A549 (cell line): ENCODE results near the gene KCTD18. TPM values are rescaled to one million over a fixed set of nuclear protein-coding genes. Genes with fewer than 3 reads are reported as not detected.

ENCODE experiments used
- ATAC-seq, 2 experiments: fragments of 200-7000 bp in 1 of 2; fragments of >200 bp in 1 of 2; cut with Nextera tagmentation in 1 of 2; cut with Tn5 transposase in 1 of 2; 3 replicates each; pipeline versions ENCODE4 v1.8.0 to v1.9.1; 2018 to 2020; ENCODE audit warnings: mild to moderate bottlenecking in 1 of 2, moderate library complexity in 1 of 2
- CTCF ChIA-PET: fragments of 300-600 bp; sonication (Branson Sonifier 250); formaldehyde crosslinking; extraction: SDS; loops from one replicate; lab custom pipeline; 2021; ENCODE audit warnings: antibody characterized with exemption, inconsistent platforms; lab: Yijun Ruan, JAX
- POLR2A ChIA-PET: fragments of 350-600 bp; formaldehyde crosslinking; extraction: SDS; loops from one replicate; lab custom pipeline; 2021; ENCODE audit warnings: antibody characterized with exemption, inconsistent platforms; lab: Yijun Ruan, JAX
- DNase-seq, 2 experiments: peaks; one replicate each; pipeline versions ENCODE4 v3.0.0 to v3.0.0-alpha.2; 2011 to 2016; ENCODE audit warnings: low read depth in 1 of 2, low spot score in 1 of 2
- FAIRE-seq: peaks from 2 replicates; lab custom pipeline; 2011; peaks lifted over from hg19 to GRCh38; lab: Jason Lieb, UNC
- H3K27ac ChIP-seq, 2 experiments: fragments of >200 bp; sonication (Bioruptor Twin); formaldehyde crosslinking; 3 replicates each; pipeline ENCODE4 v1.5.1; 2016 to 2017
- H3K4me1 ChIP-seq: fragments of >200 bp; sonication (Bioruptor Twin); formaldehyde crosslinking; 3 replicates; pipeline ENCODE4 v1.6.1; 2016
- H3K4me2 ChIP-seq: fragments of >200 bp; sonication (Bioruptor Twin); formaldehyde crosslinking; 3 replicates; pipeline ENCODE4 v1.6.1; 2016
- H3K4me3 ChIP-seq: fragments of >200 bp; sonication (Bioruptor Twin); formaldehyde crosslinking; 3 replicates; pipeline ENCODE4 v1.5.1; 2016
- H3K9me3 ChIP-seq: fragments of >200 bp; sonication (Bioruptor Twin); formaldehyde crosslinking; 3 replicates; pipeline ENCODE4 v1.6.1; 2016
- CBX2 ChIP-seq: fragments of 200-600 bp; sonication (generic); IDR thresholded peaks from 2 replicates; pipeline ENCODE4 v1.6.1; 2016; ENCODE audit warnings: low read depth, mild to moderate bottlenecking, borderline replicate concordance
- CHD4 ChIP-seq: fragments of 200-600 bp; sonication (generic); IDR thresholded peaks from 2 replicates; pipeline ENCODE4 v1.6.1; 2016; ENCODE audit warnings: antibody characterized with exemption, mild to moderate bottlenecking, borderline replicate concordance
- HOXA7 ChIP-seq: fragments of 250-450 bp; sonication (Bioruptor Pico); IDR thresholded peaks from 2 replicates; pipeline ENCODE4 v1.5.0; 2020; ENCODE audit warnings: mild to moderate bottlenecking, moderate library complexity
- HOXB13 ChIP-seq: fragments of 250-450 bp; sonication (Bioruptor Pico); IDR thresholded peaks from 2 replicates; pipeline ENCODE4 v1.5.0; 2020; ENCODE audit warnings: low read depth, mild to moderate bottlenecking, moderate library complexity
- KDM1A ChIP-seq: fragments of 200-600 bp; sonication (generic); IDR thresholded peaks from 2 replicates; pipeline ENCODE4 v1.6.1; 2016; ENCODE audit warnings: low read depth, mild to moderate bottlenecking
- MAFK ChIP-seq: fragments of 450-650 bp; IDR thresholded peaks from 2 replicates; pipeline ENCODE4 v1.6.1; 2014; ENCODE audit not compliant: partially characterized antibody
- MYC ChIP-seq: IDR thresholded peaks from 2 replicates; pipeline ENCODE4 v1.6.1; 2012; ENCODE audit warnings: mild to moderate bottlenecking, inconsistent platforms, low read length, improper control_type of control experiment, borderline replicate concordance
- PHF8 ChIP-seq: fragments of 200-600 bp; sonication (generic); IDR thresholded peaks from 2 replicates; pipeline ENCODE4 v1.6.1; 2016; ENCODE audit warnings: low read depth, mild to moderate bottlenecking, antibody characterized with exemption, moderate library complexity, borderline replicate concordance
- POLR2AphosphoS2 ChIP-seq: conservative IDR thresholded peaks from 2 replicates; pipeline ENCODE4 v1.6.1; 2012; ENCODE audit warnings: low read length, improper control_type of control experiment, inconsistent platforms
- RAD21 ChIP-seq, 2 experiments: fragments of >200 bp in 1 of 2; sonication (Bioruptor Twin) in 1 of 2; formaldehyde crosslinking in 1 of 2; IDR thresholded peaks in 1 of 2; conservative IDR thresholded peaks in 1 of 2; 2 replicates in 1 of 2; 3 replicates in 1 of 2; pipeline ENCODE4 v1.6.1; 2012 to 2018; ENCODE audit warnings: inconsistent platforms in 1 of 2
- RARB ChIP-seq: fragments of 250-450 bp; sonication (Bioruptor Pico); IDR thresholded peaks from 2 replicates; pipeline ENCODE4 v1.8.0; 2021; ENCODE audit warnings: mild to moderate bottlenecking, moderate library complexity
- SMC3 ChIP-seq: fragments of >200 bp; sonication (Bioruptor Twin); formaldehyde crosslinking; IDR thresholded peaks from 3 replicates; pipeline ENCODE4 v1.6.1; 2018; ENCODE audit warnings: inconsistent platforms
- SREBF2 ChIP-seq: fragments of 450-650 bp; IDR thresholded peaks from 2 replicates; pipeline ENCODE4 v1.6.1; 2014; ENCODE audit warnings: mild to moderate bottlenecking, moderate library complexity
- TFCP2L1 ChIP-seq: fragments of 250-450 bp; sonication (Bioruptor Pico); IDR thresholded peaks from 2 replicates; pipeline ENCODE4 v1.5.0; 2021; ENCODE audit warnings: mild to moderate bottlenecking
- ZC3H11A ChIP-seq: fragments of 450-650 bp; IDR thresholded peaks from 2 replicates; pipeline ENCODE4 v1.6.1; 2014; ENCODE audit warnings: antibody characterized with exemption, mild to moderate bottlenecking
- ZFP36 ChIP-seq: fragments of 450-650 bp; IDR thresholded peaks from 2 replicates; pipeline ENCODE4 v1.6.1; 2014; ENCODE audit warnings: borderline replicate concordance; ENCODE audit not compliant: partially characterized antibody
- ZSCAN20 ChIP-seq: fragments of 250-450 bp; sonication (Bioruptor Pico); IDR thresholded peaks from 2 replicates; pipeline ENCODE4 v1.8.0; 2022; ENCODE audit warnings: mild to moderate bottlenecking, moderate library complexity
- WGBS: methylation state at CpG from one replicate; pipeline ENCODE4 v1.1.6; 2017; ENCODE audit errors: missing lambda C conversion rate; 5-methylcytosine and 5-hydroxymethylcytosine counted together
- polyA plus RNA-seq, 4 experiments: library from polyadenylated mRNA; depleted of rRNA in 3 of 4; stranded (reverse); fragments of >200 nt; fragmentation: RNase III in 1 of 4; extraction: RNeasy Plus Mini Kit Qiagen cat#74134 plus additional on column Dnase treatment in 1 of 4; gene quantifications; 2 replicates in 3 of 4; 3 replicates in 1 of 4; pipeline ENCODE4 v1.2.3, GENCODE V29; 2011 to 2017
- TF ChIP-seq, protein P1 (sequence below): IDR thresholded peaks from 2 replicates; pipeline ENCODE4 v1.6.1; 2012; ENCODE audit warnings: low read depth, borderline replicate concordance
- TF ChIP-seq, protein P2 (sequence below): fragments of >200 bp; sonication (Bioruptor Twin); formaldehyde crosslinking; IDR thresholded peaks from 2 replicates; pipeline ENCODE4 v1.6.1; 2016
- TF ChIP-seq, protein P3 (sequence below): fragments of >200 bp; sonication (Bioruptor Twin); formaldehyde crosslinking; IDR thresholded peaks from 3 replicates; pipeline ENCODE4 v1.5.1; 2016
- TF ChIP-seq, protein P4 (sequence below): fragments of 150-350 bp; IDR thresholded peaks from 2 replicates; pipeline ENCODE4 v1.6.1; 2014; ENCODE audit warnings: low read depth, mild to moderate bottlenecking, low read length
- TF ChIP-seq, protein P5 (sequence below): fragments of >200 bp; sonication (Bioruptor Twin); formaldehyde crosslinking; IDR thresholded peaks from 3 replicates; pipeline ENCODE4 v1.6.1; 2016
- TF ChIP-seq, protein P6 (sequence below): fragments of 250-450 bp; sonication (Bioruptor Pico); IDR thresholded peaks from 2 replicates; pipeline ENCODE4 v1.5.0; 2021; ENCODE audit warnings: mild to moderate bottlenecking, moderate library complexity, borderline replicate concordance
- TF ChIP-seq, protein P7 (sequence below): fragments of 250-450 bp; sonication (Bioruptor Pico); IDR thresholded peaks from 2 replicates; pipeline ENCODE4 v1.5.0; 2020; ENCODE audit warnings: low read depth, mild to moderate bottlenecking, moderate library complexity

KCTD18 gene
- polyA plus RNA-seq, 2 of the 4 experiments (the other 2 are of a cell fraction) = 12.2 to 21.3 TPM

DNA sequence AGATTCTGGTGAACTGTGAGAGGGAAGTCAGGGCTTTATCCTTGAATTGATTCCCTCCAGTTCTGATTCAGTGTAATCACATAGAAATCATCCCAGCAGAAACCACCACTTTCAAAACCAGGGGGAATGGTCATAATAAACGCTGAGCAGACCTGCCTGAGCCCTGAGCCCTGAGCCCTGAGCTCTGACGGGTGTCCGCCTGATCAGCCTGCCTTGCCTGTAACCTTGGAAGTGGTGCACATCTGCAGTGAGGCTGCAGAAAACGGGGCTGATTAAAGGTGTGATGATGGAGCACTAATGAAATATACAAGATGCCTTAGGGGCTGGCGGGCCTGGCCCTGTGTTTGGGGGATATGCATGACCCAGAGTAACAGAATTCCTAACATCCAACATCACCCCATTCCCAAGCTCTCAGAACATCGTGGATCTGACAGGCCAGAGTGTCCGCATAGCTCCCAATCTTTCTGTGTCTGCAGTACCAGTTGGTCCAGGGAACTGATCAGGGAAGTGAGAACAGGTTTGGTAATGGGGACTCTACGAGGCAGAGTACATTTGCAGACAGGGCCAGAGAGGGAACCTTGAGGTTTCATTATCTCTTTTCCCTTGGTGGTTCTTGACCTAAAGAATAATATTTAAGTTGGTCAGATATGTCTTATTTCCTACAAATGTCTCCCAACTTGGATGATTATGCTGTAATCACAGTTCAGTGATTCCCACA is 37.8 kb downstream of the KCTD18 start (continued):
- TF ChIP-seq, protein P1, sequence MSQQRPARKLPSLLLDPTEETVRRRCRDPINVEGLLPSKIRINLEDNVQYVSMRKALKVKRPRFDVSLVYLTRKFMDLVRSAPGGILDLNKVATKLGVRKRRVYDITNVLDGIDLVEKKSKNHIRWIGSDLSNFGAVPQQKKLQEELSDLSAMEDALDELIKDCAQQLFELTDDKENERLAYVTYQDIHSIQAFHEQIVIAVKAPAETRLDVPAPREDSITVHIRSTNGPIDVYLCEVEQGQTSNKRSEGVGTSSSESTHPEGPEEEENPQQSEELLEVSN = no peak
- TF ChIP-seq ZSCAN20 (CRISPR knock-in tag) (no peak), MAFK (no peak), KDM1A (no peak), POLR2AphosphoS2 (no peak), PHF8 (no peak), SREBF2 (no peak)
- TF ChIP-seq, protein P2, sequence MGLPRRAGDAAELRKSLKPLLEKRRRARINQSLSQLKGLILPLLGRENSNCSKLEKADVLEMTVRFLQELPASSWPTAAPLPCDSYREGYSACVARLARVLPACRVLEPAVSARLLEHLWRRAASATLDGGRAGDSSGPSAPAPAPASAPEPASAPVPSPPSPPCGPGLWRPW = no peak

DNA sequence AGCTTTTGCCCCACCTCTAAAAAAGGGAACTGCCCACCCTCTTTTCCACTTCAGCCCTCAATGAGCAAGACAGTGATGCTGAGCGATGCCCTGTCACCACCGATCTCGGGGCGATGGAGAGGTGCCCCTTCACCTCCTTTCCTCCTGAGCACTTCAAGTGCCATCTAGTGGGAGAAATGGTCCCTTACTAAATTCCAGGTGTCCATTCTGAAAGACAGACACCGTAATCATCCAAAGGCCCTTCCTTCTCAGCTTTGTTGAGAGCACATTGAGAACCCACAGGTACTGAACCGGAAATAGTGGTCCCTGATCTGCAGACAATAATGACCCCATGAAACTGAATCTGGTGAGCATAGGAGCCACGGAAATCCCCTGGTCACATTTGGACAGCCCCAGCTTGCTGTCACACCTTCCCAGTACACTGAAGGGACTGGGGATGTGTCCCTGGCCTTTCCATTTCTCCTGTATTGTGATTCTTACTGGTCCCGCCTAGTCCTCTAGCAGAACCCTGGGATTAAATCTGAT is 38.5 kb downstream of the KCTD18 start:
- Histone ChIP-seq H3K4me2 (no peak overlapping the region), H3K4me1 (no peaks in the 10 kb centered on the region), H3K9me3 (no peaks in the 10 kb centered on the region), H3K27ac (peak overlapping the region; percentile 22 to 56; a peak in 4 of 6 replicates), H3K4me3 (no peak overlapping the region)
- 40% methylated on average over 8 of the region's 8 CpGs for whole genome bisulfite sequencing
- CTCF ChIA-PET = interaction anchor here (0.6 to 6.4 kb wide), 39 partner anchors 10 to 1842 kb away, joined by 3 to 76 read pairs (median 4); no protein-coding TSS in a partner anchor
- POLR2A ChIA-PET = no interaction called here
- DNase-seq (peak; percentile 57 to 61), FAIRE-seq (no peak), ATAC-seq (peak; percentile 82 to 89)
- peak; percentile 86 to 88 for TF ChIP-seq RAD21 (conservative IDR thresholded peaks at IDR 0.05 in 1 of 2, IDR thresholded peaks at IDR 0.05 in 1 of 2)
- TF ChIP-seq, protein P3, sequence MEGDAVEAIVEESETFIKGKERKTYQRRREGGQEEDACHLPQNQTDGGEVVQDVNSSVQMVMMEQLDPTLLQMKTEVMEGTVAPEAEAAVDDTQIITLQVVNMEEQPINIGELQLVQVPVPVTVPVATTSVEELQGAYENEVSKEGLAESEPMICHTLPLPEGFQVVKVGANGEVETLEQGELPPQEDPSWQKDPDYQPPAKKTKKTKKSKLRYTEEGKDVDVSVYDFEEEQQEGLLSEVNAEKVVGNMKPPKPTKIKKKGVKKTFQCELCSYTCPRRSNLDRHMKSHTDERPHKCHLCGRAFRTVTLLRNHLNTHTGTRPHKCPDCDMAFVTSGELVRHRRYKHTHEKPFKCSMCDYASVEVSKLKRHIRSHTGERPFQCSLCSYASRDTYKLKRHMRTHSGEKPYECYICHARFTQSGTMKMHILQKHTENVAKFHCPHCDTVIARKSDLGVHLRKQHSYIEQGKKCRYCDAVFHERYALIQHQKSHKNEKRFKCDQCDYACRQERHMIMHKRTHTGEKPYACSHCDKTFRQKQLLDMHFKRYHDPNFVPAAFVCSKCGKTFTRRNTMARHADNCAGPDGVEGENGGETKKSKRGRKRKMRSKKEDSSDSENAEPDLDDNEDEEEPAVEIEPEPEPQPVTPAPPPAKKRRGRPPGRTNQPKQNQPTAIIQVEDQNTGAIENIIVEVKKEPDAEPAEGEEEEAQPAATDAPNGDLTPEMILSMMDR = peak; percentile 81
- peak; percentile 88 for TF ChIP-seq SMC3
- TF ChIP-seq, protein P4, sequence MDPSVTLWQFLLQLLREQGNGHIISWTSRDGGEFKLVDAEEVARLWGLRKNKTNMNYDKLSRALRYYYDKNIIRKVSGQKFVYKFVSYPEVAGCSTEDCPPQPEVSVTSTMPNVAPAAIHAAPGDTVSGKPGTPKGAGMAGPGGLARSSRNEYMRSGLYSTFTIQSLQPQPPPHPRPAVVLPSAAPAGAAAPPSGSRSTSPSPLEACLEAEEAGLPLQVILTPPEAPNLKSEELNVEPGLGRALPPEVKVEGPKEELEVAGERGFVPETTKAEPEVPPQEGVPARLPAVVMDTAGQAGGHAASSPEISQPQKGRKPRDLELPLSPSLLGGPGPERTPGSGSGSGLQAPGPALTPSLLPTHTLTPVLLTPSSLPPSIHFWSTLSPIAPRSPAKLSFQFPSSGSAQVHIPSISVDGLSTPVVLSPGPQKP = no peak

DNA sequence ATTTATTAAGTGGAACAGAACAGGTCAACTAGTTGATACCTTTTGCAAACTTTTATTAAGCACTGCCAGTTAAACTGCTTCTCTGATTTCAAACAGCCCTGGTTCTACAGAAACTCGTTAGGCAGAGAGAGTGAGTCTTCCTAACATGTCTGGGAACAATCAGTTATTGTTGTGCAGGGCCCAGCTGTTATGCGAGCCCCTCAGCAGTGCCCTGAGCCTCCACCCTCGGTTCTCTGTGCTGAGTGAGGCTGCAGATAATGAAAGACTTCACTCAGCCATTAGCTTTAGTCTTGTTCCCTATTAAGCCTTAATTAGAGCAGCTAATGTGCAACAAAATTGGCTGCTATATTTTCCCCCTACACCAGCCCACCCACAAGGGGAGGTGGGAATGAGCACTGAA is 39.6 kb downstream of the KCTD18 start:
- ChIA-PET CTCF (interaction anchor here (0.5 to 6.4 kb wide), 18 partner anchors 13 to 500 kb away, joined by 3 to 76 read pairs (median 8); no protein-coding TSS in a partner anchor), POLR2A (no interaction called here)
- Histone ChIP-seq H3K27ac (peak overlapping the region in 1 of 2 experiments; percentile 13; a peak in 2 of 6 replicates), H3K9me3 (no peaks in the 10 kb centered on the region), H3K4me3 (no peak overlapping the region), H3K4me2 (no peak overlapping the region), H3K4me1 (no peaks in the 10 kb centered on the region)
- ATAC-seq = no peak
- DNase-seq = no peak
- no peak for FAIRE-seq
- 85% methylated on average over 3 of the region's 3 CpGs for WGBS
- TF ChIP-seq RARB (CRISPR knock-in tag) (no peak), CHD4 (no peak), ZC3H11A (no peak), HOXA7 (CRISPR knock-in tag) (no peak), TFCP2L1 (CRISPR knock-in tag) (no peak), CBX2 (no peak), HOXB13 (CRISPR knock-in tag) (no peak), RAD21 (conservative IDR thresholded peaks at IDR 0.05 in 1 of 2, IDR thresholded peaks at IDR 0.05 in 1 of 2) (no peak), MYC (no peak), ZFP36 (no peak), MAFK (no peak)
- TF ChIP-seq, protein P5, sequence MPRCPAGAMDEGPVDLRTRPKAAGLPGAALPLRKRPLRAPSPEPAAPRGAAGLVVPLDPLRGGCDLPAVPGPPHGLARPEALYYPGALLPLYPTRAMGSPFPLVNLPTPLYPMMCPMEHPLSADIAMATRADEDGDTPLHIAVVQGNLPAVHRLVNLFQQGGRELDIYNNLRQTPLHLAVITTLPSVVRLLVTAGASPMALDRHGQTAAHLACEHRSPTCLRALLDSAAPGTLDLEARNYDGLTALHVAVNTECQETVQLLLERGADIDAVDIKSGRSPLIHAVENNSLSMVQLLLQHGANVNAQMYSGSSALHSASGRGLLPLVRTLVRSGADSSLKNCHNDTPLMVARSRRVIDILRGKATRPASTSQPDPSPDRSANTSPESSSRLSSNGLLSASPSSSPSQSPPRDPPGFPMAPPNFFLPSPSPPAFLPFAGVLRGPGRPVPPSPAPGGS = no peak
- TF ChIP-seq, protein P6, sequence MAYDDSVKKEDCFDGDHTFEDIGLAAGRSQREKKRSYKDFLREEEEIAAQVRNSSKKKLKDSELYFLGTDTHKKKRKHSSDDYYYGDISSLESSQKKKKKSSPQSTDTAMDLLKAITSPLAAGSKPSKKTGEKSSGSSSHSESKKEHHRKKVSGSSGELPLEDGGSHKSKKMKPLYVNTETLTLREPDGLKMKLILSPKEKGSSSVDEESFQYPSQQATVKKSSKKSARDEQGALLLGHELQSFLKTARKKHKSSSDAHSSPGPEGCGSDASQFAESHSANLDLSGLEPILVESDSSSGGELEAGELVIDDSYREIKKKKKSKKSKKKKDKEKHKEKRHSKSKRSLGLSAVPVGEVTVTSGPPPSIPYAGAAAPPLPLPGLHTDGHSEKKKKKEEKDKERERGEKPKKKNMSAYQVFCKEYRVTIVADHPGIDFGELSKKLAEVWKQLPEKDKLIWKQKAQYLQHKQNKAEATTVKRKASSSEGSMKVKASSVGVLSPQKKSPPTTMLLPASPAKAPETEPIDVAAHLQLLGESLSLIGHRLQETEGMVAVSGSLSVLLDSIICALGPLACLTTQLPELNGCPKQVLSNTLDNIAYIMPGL (CRISPR knock-in tag) = no peak
- TF ChIP-seq, protein P7, sequence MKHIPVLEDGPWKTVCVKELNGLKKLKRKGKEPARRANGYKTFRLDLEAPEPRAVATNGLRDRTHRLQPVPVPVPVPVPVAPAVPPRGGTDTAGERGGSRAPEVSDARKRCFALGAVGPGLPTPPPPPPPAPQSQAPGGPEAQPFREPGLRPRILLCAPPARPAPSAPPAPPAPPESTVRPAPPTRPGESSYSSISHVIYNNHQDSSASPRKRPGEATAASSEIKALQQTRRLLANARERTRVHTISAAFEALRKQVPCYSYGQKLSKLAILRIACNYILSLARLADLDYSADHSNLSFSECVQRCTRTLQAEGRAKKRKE = no peak
- TF ChIP-seq, protein P2 = no peak
